ENCODE data around the gene DOK6.

DNA sequence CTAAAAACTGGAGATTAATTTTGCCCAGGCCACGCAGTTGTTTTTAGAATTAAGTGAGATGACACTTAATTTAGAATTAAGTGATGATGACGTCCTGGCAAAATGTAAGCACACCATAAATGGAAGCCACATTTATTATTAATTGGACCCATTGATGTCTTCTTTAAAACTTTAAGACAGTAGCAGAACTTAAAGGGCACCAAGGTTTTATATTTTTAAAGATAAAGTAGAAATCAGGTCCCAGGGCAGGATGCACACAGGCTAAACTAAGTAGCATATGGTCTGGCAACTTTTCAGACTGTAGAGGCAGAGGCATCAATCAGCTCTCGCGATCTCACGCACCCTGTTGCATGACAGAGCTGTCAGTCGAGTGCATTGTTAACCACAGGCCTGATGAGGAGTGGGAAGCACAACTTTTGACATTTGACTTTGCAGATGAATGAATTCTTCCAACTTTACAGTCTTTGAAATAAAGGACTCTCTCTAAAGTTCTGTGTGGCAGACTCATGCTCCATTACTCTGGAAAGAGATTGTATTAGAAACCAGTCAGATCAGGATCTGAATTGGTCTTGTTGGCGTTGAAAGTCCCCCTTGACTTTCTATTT, 314.6 kb downstream of the DOK6 start:
- no peak for TF ChIP-seq POLR2A (IDR thresholded peaks at IDR 0.05)
- TF ChIP-seq CTCF (IDR thresholded peaks at IDR 0.05 in 4 of 5, conservative IDR thresholded peaks at IDR 0.05 in 1 of 5), result no peak
